GM19025 (cell line): ENCODE data around the gene PKNOX2.

Experiments used
- ATAC-seq: cut with Tn5 transposase; IDR thresholded peaks from one replicate; pipeline ENCODE4 v1.9.1; 2021; ENCODE audit warnings: mild to moderate bottlenecking, low read depth, moderate library complexity; ENCODE audit not compliant: unreplicated experiment

Gene PKNOX2

GRCh38 chr11:125425601-125426000, 261.1 kb downstream of the PKNOX2 start:
- ATAC-seq: no peak

GRCh38 chr11:125426818-125427528, 262.4 kb downstream of the PKNOX2 start:
- ATAC-seq: no peak

- ATAC-seq: no peak
These were observed 264.1 kb downstream of the PKNOX2 start for GRCh38 chr11:125428486-125429173.

- ATAC-seq: no peak
These were observed 264.7 kb downstream of the PKNOX2 start for GRCh38 chr11:125429174-125429707.

- ATAC-seq: no peak
These were observed 265.5 kb downstream of the PKNOX2 start for GRCh38 chr11:125429807-125430678.

GRCh38 chr11:125431009-125431408, 266.5 kb downstream of the PKNOX2 start:
- no peak for ATAC-seq

GRCh38 chr11:125431481-125431880, 266.9 kb downstream of the PKNOX2 start:
- no peak for ATAC-seq

GRCh38 chr11:125433454-125434121, 269.0 kb downstream of the PKNOX2 start:
- ATAC-seq: no peak

GRCh38 chr11:125435461-125436238, 271.1 kb downstream of the PKNOX2 start:
- ATAC-seq: no peak

- no peak for ATAC-seq
These were observed 277.3 kb downstream of the PKNOX2 start for GRCh38 chr11:125441648-125442410.

- no peak for ATAC-seq
These were observed 278.4 kb downstream of the PKNOX2 start for GRCh38 chr11:125442946-125443345.

GRCh38 chr11:125443767-125444311, 279.3 kb downstream of the PKNOX2 start:
- ATAC-seq: no peak

- no peak for ATAC-seq
These were observed 281.2 kb downstream of the PKNOX2 start for GRCh38 chr11:125445731-125446130.

- no peak for ATAC-seq
These were observed 281.7 kb downstream of the PKNOX2 start for GRCh38 chr11:125446279-125446678.

- ATAC-seq: no peak
These were observed 283.2 kb downstream of the PKNOX2 start for GRCh38 chr11:125447721-125448120.

- no peak for ATAC-seq
These were observed 283.6 kb downstream of the PKNOX2 start for GRCh38 chr11:125448136-125448535.

GRCh38 chr11:125449565-125449964, 285.0 kb downstream of the PKNOX2 start:
- no peak for ATAC-seq

- ATAC-seq: peak; percentile 50
These were observed 287.0 kb downstream of the PKNOX2 start for GRCh38 chr11:125451400-125452124.
